Upper lobe of left lung (tissue), 6 donors: ENCODE data around the gene SACM1L. TPM values are rescaled to one million over a fixed set of nuclear protein-coding genes. Genes with fewer than 3 reads are reported as not detected.

Source experiments
- ATAC-seq, 2 donors: fragments of 200-7000 bp; cut with Tn5 transposase; one replicate each; pipeline ENCODE4 v1.9.1; 2022; ENCODE audit warnings: mild to moderate bottlenecking in 2 of 2, moderate library complexity in 2 of 2; ENCODE audit not compliant: low FRiP score in 2 of 2
- DNase-seq, 2 donors: peaks; one replicate each; pipeline ENCODE4 v3.0.0-alpha.2; 2019 to 2020
- H3K27ac ChIP-seq, 4 donors: fragments of 200-600 bp; sonication (generic); one replicate each; pipeline ENCODE4 v1.5.1; 2016 to 2019
- H3K27me3 ChIP-seq, 4 donors: fragments of 200-600 bp; sonication (generic); one replicate each; pipeline ENCODE4 v1.5.1; 2017 to 2019
- H3K36me3 ChIP-seq, 4 donors: fragments of 200-600 bp; sonication (generic); one replicate each; pipeline ENCODE4 v1.5.1; 2016 to 2019
- H3K4me1 ChIP-seq, 4 donors: fragments of 200-600 bp; sonication (generic); one replicate each; pipeline ENCODE4 v1.5.1; 2018 to 2019
- H3K4me3 ChIP-seq, 4 donors: fragments of 200-600 bp; sonication (generic); one replicate each; pipeline ENCODE4 v1.5.1; 2017 to 2019; ENCODE audit warnings: mild to moderate bottlenecking in 2 of 4, moderate library complexity in 1 of 4
- H3K9me3 ChIP-seq, 4 donors: fragments of 200-600 bp; sonication (generic); one replicate each; pipeline ENCODE4 v1.5.1; 2018 to 2019
- CTCF ChIP-seq, 6 experiments: fragments of 450-650 bp in 4 of 6; fragments of 200-600 bp in 2 of 6; sonication (generic) in 2 of 6; IDR thresholded peaks; one replicate each; pipeline ENCODE4 v1.5.1; 2016 to 2019; ENCODE audit warnings: antibody characterized with exemption in 6 of 6
- EP300 ChIP-seq, 4 donors: sonication (generic); formaldehyde crosslinking; IDR thresholded peaks; one replicate each; pipeline ENCODE4 v1.5.1; 2017; ENCODE audit warnings: antibody characterized with exemption in 4 of 4, control low read depth in 2 of 4
- POLR2A ChIP-seq, 4 donors: fragments of 450-650 bp; IDR thresholded peaks; one replicate each; pipeline ENCODE4 v1.5.1; 2016 to 2017; ENCODE audit warnings: antibody characterized with exemption in 4 of 4, mild to moderate bottlenecking in 2 of 4
- POLR2AphosphoS5 ChIP-seq, 2 donors: sonication (generic); formaldehyde crosslinking; IDR thresholded peaks; one replicate each; pipeline ENCODE4 v1.5.1; 2017; ENCODE audit warnings: antibody characterized with exemption in 2 of 2
- WGBS, 2 donors: methylation state at CpG; one replicate each; pipeline ENCODE4 v1.1.5; 2017 to 2018; 5-methylcytosine and 5-hydroxymethylcytosine counted together
- small RNA-seq, 4 donors: library from RNA; depleted of rRNA; stranded (forward); fragments of <200 nt; gene quantifications; one replicate each; pipeline ENCODE3, GENCODE V24; 2016
- total RNA-seq, 6 donors: library from RNA; depleted of rRNA in 4 of 6; stranded (reverse); fragments of >200 nt in 4 of 6; gene quantifications; one replicate each; pipeline versions ENCODE4 v1.1.0 to v1.2.1, GENCODE V29; 2016 to 2021
- donor health status: DM: no; HTN: no; CAD: no; lungs with moderate emphysema.
- donor health status: DM: no; HTN: yes; CAD: no; lungs with severe emphysema.

Gene SACM1L
- total RNA-seq, 6 donors from 2014 or later, result 29.9 to 102 (median 63.9) TPM

- no peak overlapping the region for H3K27ac ChIP-seq
- WGBS, 2 donors, result 87 to 96% methylated on average over 6 to 7 of the region's 7 CpGs
- H3K4me3 ChIP-seq, result no peak overlapping the region
- no peaks in the 10 kb centered on the region for H3K36me3 ChIP-seq
- H3K27me3 ChIP-seq, result peaks cover 0 to 16% (median 8%) of the 10 kb centered on the region in 4 donors
- ATAC-seq (no peak), DNase-seq (peak in 1 of 2 donors; percentile 17)
- TF ChIP-seq POLR2A (IDR thresholded peaks at IDR 0.05) (no peak), CTCF (IDR thresholded peaks at IDR 0.05) (no peak), POLR2AphosphoS5 (IDR thresholded peaks at IDR 0.05) (no peak), EP300 (IDR thresholded peaks at IDR 0.05) (no peak)
- H3K9me3 ChIP-seq, result peaks cover 0 to 8% (median 0%) of the 10 kb centered on the region in 4 donors
- peaks cover 11 to 17% (median 14%) of the 10 kb centered on the region in 4 donors for H3K4me1 ChIP-seq
These were observed 103.4 kb downstream of the SACM1L start for GRCh38 chr3:45792516-45793172.

DNA sequence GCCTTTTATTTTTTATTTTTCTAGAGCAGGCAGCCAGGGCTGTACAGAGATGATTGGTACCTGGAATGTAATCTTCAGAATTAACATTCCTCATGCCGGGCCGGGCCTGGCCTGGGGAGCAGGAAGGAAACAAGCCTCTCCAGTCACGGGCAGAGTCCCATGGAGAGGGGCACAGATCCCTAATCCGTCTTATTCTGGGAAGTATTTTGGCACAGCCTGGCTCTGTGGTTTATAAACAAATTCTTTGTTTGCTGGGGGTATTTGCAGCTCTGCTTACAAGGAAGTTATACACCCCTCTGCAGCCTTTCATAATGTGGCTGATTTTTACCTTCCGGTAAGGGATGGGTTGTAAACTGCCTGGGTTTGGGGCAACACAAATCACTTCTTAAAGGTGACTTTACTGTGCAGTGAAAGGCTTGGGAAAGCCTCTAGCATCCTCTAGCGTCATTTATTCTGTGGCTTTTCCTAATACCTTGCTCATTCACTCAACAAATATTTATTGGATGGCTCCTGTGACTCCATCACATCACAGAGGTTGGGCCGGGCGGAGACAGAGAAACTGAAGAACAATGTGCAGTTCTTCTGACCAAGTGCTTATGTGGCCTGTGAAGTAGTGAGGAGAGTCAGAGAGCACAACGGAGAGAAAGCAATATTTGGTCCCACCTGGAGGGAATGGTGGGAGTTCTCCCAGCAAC is 104.4 kb downstream of the SACM1L start:
- ATAC-seq (no peak), DNase-seq (no peak)
- no peak for TF ChIP-seq POLR2AphosphoS5 (IDR thresholded peaks at IDR 0.05)
- TF ChIP-seq POLR2A (IDR thresholded peaks at IDR 0.05), result no peak
- no peak for TF ChIP-seq CTCF (IDR thresholded peaks at IDR 0.05)
- no peak for TF ChIP-seq EP300 (IDR thresholded peaks at IDR 0.05)
- H3K27ac ChIP-seq, result peak overlapping the region in 1 of 4 donors; percentile 26
- H3K27me3 ChIP-seq, result peaks cover 0 to 16% (median 8%) of the 10 kb centered on the region in 4 donors
- no peaks in the 10 kb centered on the region for H3K36me3 ChIP-seq
- H3K4me1 ChIP-seq, result peaks cover 11 to 17% (median 14%) of the 10 kb centered on the region in 4 donors
- peaks cover 0 to 8% (median 0%) of the 10 kb centered on the region in 4 donors for H3K9me3 ChIP-seq
- no peak overlapping the region for H3K4me3 ChIP-seq
- 57 to 66% methylated on average over 8 to 9 of the region's 9 CpGs for WGBS, 2 donors

DNA sequence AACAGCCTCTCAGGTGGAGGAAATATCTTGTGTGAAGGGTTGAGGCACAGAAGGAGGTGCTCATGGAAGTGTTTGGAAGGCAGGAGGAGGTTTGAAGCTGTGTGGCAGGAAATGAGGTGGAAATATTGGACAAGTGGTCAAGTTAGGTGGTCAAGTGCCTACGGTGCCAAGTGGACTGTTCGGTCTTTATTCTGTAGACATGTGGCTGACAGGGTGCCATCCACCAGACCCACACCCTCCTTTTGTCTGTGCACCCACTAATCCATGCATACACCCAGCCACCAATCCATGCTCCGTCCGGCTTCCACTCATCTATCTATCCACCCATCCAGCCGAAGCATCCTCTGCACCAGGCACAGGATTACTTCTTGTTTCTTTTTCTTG is 105.0 kb downstream of the SACM1L start:
- no peak for ATAC-seq
- H3K4me1 ChIP-seq, result peaks cover 11 to 17% (median 14%) of the 10 kb centered on the region in 4 donors
- H3K9me3 ChIP-seq, result peaks cover 0 to 4% (median 0%) of the 10 kb centered on the region in 4 donors
- peaks cover 0 to 16% (median 8%) of the 10 kb centered on the region in 4 donors for H3K27me3 ChIP-seq
- peak overlapping the region in 1 of 4 donors; percentile 26 for H3K27ac ChIP-seq
- 92 to 93% methylated on average over 5 of the region's 5 CpGs for WGBS, 2 donors
- TF ChIP-seq POLR2AphosphoS5 (IDR thresholded peaks at IDR 0.05) (no peak), CTCF (IDR thresholded peaks at IDR 0.05) (no peak), EP300 (IDR thresholded peaks at IDR 0.05) (no peak), POLR2A (IDR thresholded peaks at IDR 0.05) (no peak)
- no peak for DNase-seq
- H3K36me3 ChIP-seq, result no peaks in the 10 kb centered on the region
- H3K4me3 ChIP-seq, result no peak overlapping the region

DNA sequence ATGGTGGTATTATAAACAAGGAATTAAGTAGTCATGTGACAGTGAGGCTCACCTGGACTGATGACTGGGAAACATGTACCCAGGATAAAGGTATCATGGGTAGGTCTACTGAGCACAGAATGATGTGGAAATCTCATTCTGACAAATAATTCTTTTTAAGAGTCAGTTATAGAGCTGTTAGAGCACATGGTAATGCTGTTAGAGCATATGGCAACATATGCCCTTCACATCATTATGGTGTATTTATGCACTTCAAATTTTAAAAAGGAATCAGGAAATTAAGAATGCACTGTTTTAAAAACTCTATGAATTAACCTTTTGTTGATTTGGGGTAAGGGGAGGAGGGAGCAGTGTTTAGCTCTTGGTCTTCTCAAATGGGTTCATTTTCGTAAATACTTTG is 105.5 kb downstream of the SACM1L start:
- H3K36me3 ChIP-seq, result no peaks in the 10 kb centered on the region
- DNase-seq (no peak), ATAC-seq (no peak)
- no peaks in the 10 kb centered on the region for H3K9me3 ChIP-seq
- H3K27me3 ChIP-seq, result peaks cover 0 to 16% (median 8%) of the 10 kb centered on the region in 4 donors
- 81 to 100% methylated on average over 1 of the region's 1 CpG for WGBS, 2 donors
- TF ChIP-seq EP300 (IDR thresholded peaks at IDR 0.05), result no peak
- TF ChIP-seq POLR2AphosphoS5 (IDR thresholded peaks at IDR 0.05), result no peak
- TF ChIP-seq CTCF (IDR thresholded peaks at IDR 0.05), result no peak
- TF ChIP-seq POLR2A (IDR thresholded peaks at IDR 0.05), result no peak
- peaks cover 11 to 17% (median 14%) of the 10 kb centered on the region in 4 donors for H3K4me1 ChIP-seq
- no peak overlapping the region for H3K27ac ChIP-seq
- H3K4me3 ChIP-seq, result no peak overlapping the region

Small RNA genes lying within 50 kb of the gene (small RNA-seq; reads per million reads assigned to genes)
- 0 to 0.07 (median 0) reads per million in 4 donors for gene RN7SL145P

Other genes starting within 250 kb of the SACM1L start
- 100 to 1,000 TPM in 2 of 6 donors, 10 to 100 TPM in 4; 78.6 to 176 (median 87.8) TPM for gene LIMD1, start 94.6 kb upstream of the SACM1L start, total RNA-seq
- gene SLC6A20, start 107.1 kb downstream of the SACM1L start, total RNA-seq, result 10 to 100 TPM in 3 of 6 donors, 1 to 10 TPM in 2, under 1 TPM in 1; 0.11 to 20.1 (median 7.2) TPM
- gene LZTFL1, start 152.7 kb downstream of the SACM1L start, total RNA-seq, result 10 to 100 TPM; 19.9 to 51.7 (median 31.3) TPM
- gene CCR9, start 197.1 kb downstream of the SACM1L start, total RNA-seq, result under 1 TPM in 2 of 6 donors, not detected in 4; 0.11 to 0.13 TPM